ENCODE results near the gene IDNK.

The IDNK gene

DNA sequence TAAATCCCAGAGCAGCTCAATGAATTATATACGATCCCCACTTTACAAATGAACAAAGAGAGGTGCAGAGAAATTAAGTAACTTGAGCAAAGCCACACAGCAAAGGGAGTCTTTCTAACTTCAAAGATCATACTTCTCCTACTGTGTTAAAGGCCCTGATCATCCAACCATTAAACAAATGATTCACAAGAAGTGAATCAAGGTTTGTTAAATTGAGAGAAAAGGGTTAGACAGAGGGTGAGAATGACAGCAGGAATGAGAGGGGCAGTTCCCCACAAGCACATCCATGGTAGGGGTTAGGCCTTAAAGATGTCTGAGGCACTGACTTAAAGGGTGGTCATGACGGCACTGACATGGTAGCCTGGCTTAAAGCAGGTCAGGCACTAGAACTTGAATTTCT is 10.7 kb downstream of the IDNK start:
- no peak for DNase-seq (ENCODE audit: low read depth)

DNA sequence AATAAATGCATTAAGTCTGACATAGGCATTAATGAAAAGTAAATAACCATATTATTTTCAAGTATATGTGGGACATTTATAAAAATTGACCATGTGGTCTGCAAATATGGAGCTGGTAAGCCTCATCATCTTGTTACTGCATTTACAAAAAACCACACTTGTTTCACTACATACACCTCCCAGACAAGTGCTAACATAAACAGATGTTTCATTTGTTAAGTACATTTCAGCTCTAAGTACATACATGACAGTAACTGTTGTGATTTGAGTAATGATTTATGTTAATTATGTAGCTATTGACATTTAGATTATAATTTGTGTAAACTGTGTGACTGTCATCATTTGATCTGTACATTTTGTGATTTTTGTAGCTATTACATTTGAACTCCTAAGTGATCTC is 13.9 kb downstream of the IDNK start:
- no peak for DNase-seq (ENCODE audit: low read depth)

DNA sequence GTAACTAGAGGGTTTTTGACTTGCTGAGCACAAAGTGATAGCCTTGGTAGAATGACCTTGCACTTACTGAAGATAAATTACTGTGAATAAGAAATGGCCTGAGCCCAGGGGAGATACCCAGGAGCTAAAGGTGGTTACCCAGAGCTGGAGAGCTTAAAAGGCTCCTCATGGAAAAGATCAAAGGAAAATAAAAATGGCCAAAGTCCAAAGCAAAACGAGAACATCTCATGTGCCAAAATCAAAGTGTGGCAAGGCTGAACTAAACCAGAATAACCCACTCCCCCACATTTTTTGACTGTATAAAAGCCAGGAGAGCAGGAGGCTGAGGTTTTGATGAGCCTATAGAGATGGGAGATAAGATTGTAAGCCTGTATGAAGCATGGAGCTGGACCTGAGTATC is 14.4 kb downstream of the IDNK start:
- no peak for DNase-seq (ENCODE audit: low read depth)

DNA sequence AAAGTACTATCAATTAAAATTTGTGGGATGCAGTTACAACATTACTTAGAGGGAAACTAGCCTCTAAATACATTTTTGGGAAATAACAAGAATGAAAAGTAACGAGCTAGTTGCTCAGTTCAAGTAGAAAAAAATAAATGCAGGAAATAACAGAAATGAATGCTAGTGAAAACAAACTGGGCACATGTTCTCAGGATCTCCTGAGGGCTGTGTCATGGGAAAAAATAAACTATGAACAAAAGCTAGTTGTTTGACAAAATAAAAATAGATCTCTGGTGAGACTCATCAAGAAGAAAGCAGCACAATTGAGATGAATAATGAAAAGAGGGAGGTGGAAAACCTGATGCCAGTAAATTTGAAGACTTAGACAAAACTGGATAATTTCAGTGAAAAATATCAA is 16.3 kb downstream of the IDNK start:
- DNase-seq (ENCODE audit: low read depth): no peak

DNA sequence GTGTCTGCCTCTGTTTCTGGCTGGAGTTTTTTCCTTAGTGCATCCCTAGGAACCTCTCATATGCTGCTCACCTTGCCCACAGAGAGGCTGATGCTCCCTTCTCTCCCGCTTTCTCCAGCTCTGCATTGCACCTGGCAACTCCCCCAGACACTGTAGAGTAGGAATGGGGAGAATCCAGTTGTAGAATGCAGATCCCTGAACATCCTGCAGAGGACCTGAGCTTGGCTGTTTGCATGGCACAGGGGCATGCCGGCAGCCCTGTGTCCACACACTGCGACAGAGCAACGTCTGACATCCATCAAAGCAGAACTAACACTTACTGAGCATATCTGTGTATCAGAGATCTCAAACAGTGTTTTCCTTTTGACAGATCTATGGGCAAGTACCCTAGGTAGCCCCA is 19.9 kb downstream of the IDNK start:
- no peak for DNase-seq (ENCODE audit: low read depth)

DNA sequence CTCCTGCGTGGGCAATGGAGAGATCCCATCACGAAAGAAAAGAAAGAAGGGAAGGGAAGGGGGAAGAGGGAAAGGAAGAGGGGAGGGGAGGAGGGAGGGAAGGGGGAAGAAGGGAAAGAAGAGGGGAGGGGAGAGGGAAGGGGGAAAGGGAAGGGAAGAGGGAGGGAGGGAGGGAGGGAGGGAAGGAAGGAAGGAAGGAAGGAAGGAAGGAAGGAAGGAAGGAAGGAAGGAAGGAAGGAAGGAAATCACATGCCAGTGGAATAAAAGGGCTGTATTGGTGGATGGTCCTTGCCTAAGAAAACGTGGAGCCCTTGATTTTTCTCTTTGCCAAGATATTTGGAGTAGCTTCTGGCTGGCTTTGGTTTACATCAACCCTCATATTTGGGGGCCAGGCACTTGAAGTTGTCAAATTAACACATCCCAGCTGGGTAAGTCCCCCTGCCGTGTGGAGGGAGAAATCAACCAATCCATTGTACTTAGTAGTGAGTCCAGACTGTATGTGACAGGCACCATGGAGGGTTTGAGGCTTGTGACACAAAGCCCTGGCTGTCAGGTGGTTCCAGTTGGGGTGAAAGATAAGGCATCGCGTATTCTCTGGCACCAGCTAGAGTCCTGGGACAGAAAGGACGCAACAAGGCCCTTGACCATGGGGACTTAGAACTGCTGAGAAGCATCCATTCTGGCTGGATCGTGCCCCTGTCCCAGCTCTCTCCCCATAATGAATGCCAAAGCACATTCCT is 23.7 kb downstream of the IDNK start:
- no peak for DNase-seq (ENCODE audit: low read depth)

DNA sequence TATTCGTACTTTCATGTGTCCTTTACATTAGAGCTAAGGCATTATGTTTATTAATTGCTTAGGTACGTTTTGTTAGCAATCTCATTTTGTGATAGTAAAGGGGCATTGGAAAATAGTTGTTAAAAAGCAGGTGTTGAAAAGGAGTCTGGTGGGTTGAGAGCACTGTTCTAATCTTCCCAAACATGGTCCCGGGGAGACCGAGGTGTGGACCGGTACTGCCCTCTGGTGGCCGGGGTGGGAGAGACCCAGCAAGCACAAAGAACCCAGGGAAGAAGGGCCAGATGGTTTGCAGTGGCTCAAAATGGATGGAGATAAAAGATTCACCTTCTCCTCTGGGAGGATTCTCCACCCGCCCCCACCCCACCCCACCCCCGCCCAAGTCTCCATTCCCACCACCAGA is 26.1 kb downstream of the IDNK start:
- no peak for DNase-seq (ENCODE audit: low read depth)

DNA sequence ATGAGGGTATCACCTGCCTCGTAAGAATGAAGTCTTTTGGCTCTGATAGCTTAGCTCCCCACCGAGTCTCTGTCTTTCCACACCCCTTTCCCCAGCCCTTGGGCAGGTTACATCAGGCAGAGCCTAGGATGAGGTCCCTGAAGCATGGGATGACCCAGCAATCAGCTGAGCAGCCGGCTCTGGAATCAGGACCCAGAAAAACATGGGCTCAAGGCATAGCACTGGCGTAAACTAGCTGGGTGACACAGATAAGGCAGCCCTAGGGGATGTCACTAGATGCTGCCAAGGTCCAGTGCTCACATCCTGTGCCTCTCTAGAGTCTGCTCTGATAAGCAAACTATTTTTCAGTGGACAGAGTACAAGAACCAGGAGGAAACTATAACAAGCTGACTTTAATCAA is 26.6 kb downstream of the IDNK start:
- no peak for DNase-seq (ENCODE audit: low read depth)

DNA sequence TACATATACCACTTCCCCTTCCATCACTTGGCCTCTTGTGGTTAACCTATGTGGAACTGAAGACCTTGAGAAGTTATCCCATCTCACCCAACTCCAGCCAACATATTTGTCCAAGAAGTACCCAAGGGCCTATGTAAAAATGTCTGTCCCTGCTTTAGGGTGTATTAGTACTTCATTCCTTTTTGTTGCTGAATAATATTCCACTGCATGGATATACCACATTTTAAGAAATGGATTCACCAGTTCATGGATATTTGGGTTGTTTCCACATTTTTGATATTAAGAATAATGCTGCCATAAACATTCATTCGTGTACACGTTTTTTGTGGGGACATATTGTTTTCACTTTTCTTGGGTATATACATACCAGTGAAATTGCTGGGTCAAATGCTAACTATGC is 28.6 kb downstream of the IDNK start:
- DNase-seq (ENCODE audit: low read depth): no peak

DNA sequence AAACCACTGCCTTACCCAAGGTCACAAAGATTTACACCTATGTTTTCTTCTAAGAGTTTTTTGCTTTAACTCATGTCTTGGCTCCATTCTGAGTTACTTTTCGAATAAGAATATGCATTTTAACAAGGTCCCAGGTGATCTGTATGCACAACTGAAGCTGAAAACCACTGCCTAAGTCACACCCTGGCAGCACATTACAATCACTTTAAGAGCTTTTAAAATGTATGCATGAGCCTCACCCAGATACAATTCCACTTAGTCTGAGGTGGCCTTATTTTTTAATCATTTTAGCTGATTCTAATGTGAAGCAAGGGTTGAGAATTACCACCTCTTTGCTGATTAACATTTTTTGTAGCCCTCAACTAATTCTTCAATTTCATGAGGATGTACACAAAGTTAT is 29.5 kb downstream of the IDNK start:
- no peak for DNase-seq (ENCODE audit: low read depth)

DNA sequence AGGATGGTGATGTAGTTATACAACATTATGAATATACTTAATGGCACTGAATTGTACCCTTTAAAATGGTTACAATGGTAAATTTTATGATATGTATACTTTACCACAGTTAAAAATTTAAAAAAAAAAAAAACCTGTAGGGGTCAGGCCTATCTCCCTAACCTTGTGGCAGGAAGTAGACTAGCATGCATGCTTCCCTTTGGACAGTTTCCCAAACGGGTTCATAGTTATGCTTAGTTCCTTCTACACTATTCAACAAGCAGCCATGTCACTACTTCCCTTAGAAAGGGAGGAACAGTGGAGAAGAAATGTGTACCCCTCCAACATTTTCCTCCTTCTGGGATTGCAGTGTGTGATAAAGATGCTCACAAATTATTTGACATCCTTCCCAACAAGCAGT is 32.5 kb downstream of the IDNK start:
- DNase-seq (ENCODE audit: low read depth): no peak

DNA sequence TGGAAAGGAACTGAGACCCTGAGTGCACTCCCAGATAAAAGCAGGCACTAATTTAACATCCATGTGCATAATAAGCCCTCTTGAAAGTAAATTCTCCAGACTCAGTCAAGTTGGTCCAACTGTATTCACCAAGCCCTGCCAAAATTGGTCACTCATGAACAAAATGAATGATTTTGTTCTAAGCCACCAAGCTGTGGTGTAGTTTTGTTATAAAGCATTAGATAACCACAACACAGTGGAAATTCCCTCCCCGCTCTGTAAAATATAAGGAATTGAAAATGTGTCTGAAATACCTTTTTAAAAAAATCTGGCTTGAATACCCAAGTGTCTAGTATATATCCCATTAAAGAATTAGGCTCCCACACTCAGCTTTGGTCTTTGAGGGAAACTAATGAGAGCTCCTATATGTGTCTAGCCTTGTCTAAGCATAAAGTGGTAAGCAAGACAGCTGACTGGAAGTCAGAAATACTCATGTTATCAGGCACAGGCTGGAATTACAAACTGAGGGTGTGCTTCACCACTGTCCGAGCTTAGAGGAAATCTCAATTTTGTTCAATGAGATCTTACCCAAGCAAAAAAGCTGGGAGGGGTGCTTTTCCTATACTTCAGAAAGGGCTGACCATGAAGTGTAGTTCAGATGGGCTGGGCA is 33.2 kb downstream of the IDNK start:
- no peak for DNase-seq (ENCODE audit: low read depth)

DNA sequence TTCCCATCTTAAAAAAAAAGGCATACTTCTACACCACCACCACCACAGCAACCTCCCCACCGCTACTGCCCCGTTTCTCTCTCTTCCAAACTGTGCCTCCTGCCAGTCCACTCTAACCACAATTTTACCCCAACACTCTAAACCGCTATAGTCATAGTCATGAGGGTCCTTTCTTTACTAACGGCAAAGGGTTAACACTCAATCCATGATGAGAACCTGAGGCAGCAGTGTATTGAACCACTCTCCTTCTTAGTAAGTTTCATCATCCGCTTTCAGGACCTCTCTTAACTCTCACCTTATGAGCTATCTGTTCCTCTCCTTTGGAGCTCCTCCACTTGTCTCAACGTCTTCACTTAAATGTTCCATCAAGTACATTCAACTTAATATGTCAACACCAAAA is 34.0 kb downstream of the IDNK start:
- DNase-seq (ENCODE audit: low read depth): no peak

DNA sequence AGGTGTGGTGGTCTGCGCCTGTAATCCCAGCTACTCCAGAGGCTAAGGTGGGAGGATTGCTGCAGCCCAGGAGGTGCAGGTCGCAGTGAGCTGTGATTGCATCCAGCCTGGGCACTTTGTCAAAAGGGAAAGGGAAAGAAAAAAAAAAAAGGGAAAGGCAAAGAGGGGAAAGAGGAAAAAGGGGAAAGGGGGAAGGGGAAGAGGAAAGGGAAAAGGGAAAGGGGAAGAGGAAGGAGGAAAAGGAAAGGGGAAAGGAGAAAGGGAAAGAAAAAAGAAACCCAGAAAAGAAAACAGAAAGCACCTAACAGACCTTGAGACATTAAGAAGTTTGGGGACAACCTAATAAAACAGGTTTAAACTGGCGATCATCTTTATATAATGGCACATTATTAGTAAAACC is 40.0 kb downstream of the IDNK start:
- DNase-seq (ENCODE audit: low read depth): no peak

DNA sequence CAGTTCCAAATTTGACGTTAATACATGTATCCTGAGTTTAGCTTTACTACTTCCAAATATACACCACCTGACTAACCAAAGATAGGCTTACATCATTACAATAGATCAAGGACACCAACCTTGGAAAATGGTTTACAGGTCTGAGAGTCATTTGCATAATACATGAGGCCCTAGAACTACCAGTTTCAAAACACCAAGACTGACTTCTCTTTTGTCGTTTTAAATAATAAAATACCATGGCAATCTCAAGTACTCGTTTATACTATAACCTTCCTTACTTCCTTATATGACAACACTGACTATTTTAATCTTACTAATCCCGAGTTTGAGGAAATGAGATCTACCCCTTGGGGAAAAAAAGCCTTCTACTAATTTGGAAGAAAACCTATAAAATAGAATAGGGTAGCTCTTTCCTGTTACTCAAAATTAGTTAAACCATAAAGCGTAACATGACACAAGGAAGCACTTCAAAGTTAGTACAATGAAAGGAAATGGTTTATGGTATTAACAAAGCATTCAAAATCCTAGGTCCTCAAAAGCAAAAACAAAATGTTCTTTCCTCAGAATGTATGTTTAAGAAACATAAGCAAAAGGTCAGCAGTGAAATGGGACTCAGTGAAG is 42.7 kb downstream of the IDNK start:
- DNase-seq (ENCODE audit: low read depth): no peak

DNA sequence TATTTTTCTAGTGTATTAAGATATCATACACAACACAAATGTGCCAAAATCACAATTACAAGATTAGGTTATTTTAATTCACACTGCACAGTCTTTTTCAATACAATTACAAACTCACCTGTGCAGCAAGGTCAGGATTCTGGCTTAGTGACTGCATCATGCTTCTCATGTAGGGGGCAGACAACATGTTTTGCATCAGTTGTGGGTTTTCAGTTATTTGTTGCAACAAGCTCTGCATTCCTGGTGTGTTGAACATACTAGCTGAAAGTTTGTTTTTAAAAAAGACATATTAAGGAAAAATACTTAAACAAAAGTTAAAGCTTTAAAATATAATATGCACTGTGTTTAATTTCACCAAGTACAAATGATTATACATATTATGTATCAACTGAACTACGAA is 46.1 kb downstream of the IDNK start:
- DNase-seq (ENCODE audit: low read depth): no peak

DNA sequence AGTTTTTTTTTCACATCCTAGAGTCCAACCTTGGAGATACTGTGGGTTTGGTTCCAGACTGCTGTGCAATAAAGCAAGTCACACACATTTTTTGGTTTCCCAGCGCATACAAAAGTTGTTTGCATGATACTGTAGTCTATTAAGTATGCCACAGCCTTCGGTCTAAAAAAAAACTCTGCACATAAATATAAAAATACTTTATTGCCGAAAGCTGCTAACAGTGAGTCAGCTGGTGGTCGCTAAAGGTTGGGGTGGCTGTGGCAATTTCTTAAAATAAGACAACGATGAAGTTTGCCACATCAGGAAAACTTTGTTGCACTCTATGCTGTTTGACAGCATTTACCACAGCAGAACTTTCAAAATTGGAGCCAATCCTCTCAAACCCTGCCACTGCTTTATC is 47.4 kb downstream of the IDNK start:
- DNase-seq (ENCODE audit: low read depth): no peak

DNA sequence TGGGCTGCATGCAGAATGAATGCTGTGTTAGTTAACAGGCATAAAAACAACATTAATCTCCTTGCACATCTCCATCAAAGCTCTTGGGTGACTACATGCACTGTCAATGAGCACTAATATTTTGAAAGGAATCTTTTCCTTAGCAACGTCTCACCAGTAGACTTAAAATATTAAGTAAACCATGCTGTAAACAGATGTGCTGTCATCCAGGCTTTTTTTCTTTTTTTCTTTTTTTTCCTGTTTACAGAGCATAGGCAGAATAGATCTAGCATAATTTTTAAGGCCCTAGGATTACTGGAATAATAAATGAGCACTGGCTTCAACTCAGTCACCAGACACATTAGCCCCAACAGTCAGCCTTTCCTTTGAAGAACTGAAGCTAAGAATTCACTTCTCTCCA is 48.5 kb downstream of the IDNK start:
- no peak for DNase-seq (ENCODE audit: low read depth)

DNA sequence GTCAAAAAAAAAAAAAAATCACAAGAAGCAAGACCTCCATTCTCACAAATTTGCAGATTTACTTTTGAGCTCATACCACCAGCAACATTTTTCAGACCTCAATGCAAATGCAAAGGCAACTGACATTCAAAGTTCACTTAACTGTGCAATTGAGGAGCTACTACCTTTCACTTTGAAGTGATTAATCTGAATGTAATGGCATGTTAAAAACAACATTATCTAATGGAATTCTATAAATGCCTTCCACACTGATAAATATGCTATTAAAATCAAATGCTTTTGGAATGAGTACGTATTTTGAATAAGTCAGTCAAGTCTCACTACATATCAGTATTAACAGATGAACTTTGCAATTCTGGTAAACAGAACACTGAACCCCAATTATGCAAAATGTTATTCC is 52.5 kb downstream of the IDNK start:
- DNase-seq (ENCODE audit: low read depth): no peak

DNA sequence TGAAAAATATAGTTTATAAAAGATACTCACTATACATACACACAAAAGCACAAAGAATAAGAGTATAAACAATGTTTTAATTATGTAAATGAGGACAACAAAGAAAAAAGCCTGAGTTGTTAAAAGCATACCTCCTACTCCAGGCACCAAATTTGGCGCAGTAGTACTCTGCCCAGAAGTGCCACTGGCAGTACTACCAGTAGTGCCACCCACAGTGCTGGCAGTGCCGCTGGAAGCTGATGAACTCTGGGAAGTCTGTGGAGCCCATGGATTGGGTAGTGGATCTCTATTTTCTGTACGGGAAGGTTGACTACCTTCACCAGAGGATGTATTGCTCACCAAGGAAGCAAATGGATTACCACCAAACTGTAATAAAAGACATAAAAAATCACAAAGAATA is 54.7 kb downstream of the IDNK start:
- DNase-seq (ENCODE audit: low read depth): no peak

DNA sequence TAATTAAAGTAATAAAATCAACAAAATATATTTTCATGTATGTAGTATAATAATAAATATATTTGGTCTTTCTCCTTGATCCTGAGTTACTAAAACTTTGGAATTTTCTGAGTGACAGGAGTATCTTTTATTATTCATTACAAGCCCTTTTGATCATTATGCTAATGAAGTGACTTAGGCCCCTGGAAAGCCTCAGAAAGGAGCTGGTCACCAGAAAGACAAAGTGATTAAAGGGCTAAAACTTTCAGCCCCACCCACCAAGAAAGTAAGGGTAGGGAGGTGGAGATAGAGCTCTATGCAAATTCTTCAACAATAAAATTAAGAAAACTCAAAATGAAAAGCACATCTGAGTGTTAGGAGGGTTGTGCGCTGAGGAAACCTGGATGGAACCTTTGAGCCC is 57.3 kb downstream of the IDNK start:
- DNase-seq (ENCODE audit: low read depth): no peak

DNA sequence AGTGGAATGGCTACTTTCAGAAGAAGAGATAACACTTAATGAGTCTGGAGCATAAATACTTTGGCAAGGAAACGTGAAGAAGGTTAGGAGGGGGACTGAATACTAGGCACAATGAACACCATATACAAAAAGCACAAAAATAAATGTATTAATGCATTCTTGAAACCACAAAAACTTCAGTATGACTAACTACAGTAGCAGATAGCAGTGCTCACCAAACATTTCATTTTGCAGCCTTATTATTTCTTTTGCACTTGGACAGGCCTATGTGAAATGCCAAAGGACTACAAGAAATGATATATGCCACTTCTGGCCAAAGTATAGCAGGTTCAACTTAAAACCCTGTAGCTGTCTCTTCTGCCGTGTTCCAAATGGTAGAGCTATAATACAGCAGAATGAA is 58.5 kb downstream of the IDNK start:
- DNase-seq (ENCODE audit: low read depth): no peak

DNA sequence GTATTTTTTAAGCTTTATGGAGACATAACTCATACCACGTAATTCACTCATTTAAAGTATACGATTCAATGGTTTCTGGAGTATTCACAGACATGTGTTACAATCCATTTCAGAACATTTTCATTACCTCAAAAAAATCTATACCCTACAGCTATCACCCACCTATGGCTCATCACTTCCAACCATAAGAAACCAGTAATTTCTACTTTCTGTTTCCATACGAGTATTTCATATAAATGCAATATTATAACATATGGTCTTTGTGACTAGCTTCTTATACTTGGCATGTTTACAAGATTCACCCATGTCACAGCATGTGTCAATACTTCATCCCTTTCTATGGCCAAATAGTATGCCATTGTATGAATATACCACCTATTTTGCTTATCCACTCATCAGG is 66.0 kb downstream of the IDNK start:
- DNase-seq (ENCODE audit: low read depth): no peak

DNA sequence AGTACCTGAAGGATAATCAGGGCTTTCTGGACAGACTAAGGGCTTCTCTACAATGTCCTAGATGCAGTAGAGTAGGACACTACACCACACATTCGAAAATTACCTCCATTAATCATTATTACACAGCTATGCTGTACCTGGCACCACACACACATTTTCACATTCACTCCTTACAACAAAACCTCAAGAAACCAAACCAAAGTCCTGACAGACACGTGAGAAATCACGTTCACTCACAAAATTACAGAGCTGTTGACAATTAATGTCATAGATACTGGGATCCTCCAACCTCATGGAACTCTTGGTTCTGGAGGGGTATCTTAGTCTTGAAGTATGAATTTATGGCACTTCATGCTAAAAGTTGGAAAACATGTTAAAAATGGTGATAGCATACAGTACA is 68.5 kb downstream of the IDNK start:
- no peak for DNase-seq (ENCODE audit: low read depth)

Measured in GM04503 (cell line).